ENCODE results near the gene RAB30.
A peak's percentile ranks its signal among the peaks of the same experiment; 100 is the strongest.

RAB30 gene

DNA sequence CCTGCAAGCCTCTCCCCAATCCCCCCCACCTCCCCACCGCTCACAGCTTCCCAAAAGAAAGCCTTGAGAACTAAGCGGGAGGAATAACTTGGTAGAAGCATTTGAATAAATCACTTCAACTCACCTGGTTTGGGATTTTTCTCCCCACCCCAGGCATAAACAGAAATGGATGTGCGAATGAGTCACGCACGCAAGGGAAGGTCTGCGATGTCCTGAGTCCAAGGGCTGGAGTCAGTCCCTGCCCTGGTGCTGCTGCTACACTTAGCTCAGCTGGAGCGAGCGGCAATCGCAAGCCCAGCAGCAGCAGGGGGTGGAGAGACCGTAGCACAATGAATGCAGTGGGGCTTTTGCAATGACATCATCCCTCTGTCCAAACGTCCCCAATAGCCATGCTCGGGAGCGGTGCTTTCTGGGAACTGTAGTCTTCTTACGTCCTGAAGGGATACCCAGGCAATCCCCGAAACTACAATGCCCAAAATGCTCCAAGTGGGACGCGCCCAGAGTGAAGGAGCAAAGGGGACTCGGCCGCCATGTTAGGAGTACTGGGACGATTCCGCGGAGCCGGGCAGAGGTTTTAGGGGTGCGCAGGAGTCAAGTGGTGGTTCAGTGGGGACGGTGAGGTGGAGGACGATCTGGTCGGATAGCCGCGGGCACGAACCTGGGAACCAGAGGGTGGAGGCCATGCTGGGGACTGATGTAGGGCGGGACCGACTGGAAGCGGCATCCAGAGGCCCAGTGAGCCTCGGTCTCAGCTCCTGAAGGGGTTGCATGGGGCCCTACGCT, at the start of gene RAB30:
Gene RAB30, minus strand, starts transcription at position 331 of the 783 bp plus-strand sequence. CDS start 74,581 bp downstream, outside the sequence.
- intact Hi-C loops (cut with micrococcal nuclease): loop anchor here (1.0 to 10.0 kb wide), 6 partner anchors 8 to 216 kb away; partner anchors contain the start of genes ANKRD42, CCDC90B, DDIAS and PCF11
- H3K27me3 Mint-ChIP-seq: peaks cover 24% of the 10 kb centered on the region

DNA sequence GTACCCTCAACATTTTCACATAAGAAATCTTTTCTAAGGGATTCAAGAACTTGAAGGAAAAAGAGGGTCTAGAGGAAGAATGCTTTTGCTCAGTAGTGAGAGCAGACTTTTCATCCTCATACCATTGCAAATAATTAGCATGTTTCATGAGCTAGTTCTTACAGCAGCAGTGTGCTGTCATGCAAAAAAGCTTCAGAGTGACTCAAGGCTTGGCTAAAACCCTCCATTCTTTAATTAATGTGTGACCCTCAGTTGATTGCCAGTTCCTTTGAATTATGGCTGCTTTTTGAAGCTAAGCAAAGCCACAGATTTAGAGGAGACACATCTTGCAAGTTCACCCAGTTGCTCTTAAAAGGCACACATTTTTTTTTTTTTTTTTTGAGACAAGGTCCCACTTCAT, 48.6 kb upstream of the RAB30 start:
- H3K4me1 Mint-ChIP-seq (ENCODE audit: low read depth): peaks cover 16% of the 10 kb centered on the region
- H3K36me3 Mint-ChIP-seq (ENCODE audit: low read depth): no peaks in the 10 kb centered on the region
- no peak overlapping the region for H3K27ac Mint-ChIP-seq
- H3K4me3 Mint-ChIP-seq: no peak overlapping the region
- no peaks in the 10 kb centered on the region for H3K27me3 Mint-ChIP-seq
- H3K9me3 Mint-ChIP-seq: no peaks in the 10 kb centered on the region
- intact Hi-C loops (cut with micrococcal nuclease): no loop called here

More for the DNA sequence above, at the start of gene RAB30:
- H3K27ac Mint-ChIP-seq: no peak within 1 kb of the TSS
- H3K4me3 Mint-ChIP-seq: no peak within 1 kb of the TSS
- H3K4me1 Mint-ChIP-seq (ENCODE audit: low read depth): peaks cover 48% of the 10 kb centered on the region
- no peaks in the 10 kb centered on the region for H3K9me3 Mint-ChIP-seq
- peaks cover 47% of the 10 kb centered on the region for H3K36me3 Mint-ChIP-seq (ENCODE audit: low read depth)

DNA sequence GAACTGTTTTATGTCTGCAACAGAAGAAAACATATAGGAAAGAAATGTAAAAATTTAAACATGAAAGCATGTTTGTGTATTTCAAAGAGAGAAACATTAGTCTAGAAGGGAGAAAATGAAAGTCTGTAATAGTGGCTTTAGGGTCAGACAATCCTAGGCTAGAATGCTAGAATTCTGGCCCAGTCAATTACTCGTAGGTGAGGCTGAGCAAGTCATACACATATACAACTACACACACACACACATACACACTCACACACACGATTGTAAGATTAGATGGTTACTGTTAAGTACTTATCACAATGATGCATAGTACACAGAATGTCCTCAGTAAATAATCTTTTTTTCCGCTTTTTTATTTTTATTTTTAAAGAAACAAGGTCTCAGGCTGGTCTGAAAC, 47.5 kb upstream of the RAB30 start:
- Mint-ChIP-seq H3K27ac (no peak overlapping the region), H3K36me3 (ENCODE audit: low read depth) (no peaks in the 10 kb centered on the region), H3K27me3 (no peaks in the 10 kb centered on the region), H3K4me1 (ENCODE audit: low read depth) (peaks cover 16% of the 10 kb centered on the region), H3K9me3 (no peaks in the 10 kb centered on the region), H3K4me3 (no peak overlapping the region)
- intact Hi-C loops (cut with micrococcal nuclease): no loop called here

DNA sequence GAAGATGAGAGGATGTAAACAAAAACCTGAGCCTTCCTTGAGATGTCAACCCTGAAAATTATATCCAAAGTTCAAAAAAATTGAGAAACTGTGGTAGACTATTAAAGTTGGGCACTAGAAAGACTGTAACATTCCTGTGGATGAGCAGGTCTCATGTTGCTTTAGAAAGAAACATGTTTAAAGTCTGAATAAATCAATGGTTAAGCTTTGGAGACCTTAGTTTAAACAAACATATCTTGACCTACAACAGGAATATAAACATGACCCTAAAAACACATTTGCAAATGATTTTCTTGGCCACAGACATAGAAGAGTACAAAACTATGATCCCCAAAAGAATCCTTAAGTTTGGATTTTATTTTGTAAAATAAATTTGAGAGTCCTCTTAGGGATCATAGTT, 47.1 kb upstream of the RAB30 start:
- Mint-ChIP-seq H3K9me3 (no peaks in the 10 kb centered on the region), H3K4me1 (ENCODE audit: low read depth) (peaks cover 16% of the 10 kb centered on the region), H3K27ac (no peak overlapping the region), H3K36me3 (ENCODE audit: low read depth) (no peaks in the 10 kb centered on the region), H3K4me3 (no peak overlapping the region), H3K27me3 (no peaks in the 10 kb centered on the region)
- intact Hi-C loops (cut with micrococcal nuclease): no loop called here

DNA sequence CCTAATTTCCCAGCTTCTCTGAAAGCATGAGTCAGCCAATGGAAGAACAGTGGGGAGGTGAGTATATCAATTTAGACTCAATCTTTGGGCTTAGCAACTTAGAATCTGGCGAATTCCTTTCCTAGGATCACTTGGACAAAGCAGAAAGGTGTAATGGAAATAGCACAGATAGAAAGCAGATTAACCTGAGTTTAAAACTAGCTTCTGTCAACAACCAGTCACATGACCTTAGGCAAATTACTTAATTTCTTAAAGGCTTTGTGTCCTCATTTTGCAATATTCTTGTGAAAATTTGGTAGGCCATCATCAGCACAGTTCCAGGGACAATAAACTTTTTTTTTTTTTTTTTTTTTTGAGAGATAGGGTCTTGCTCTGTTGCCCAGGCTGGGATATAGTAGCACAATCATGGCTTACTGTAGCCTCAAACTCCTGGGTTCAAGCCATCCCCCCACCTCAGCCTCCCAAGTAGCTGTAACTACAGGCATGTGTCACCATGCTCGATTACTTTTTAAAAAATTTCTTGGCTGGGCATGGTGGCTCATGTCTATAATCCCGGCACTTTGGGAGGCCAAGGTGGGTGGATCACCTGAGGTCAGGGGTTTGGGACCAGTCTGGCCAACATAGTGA, 44.4 kb upstream of the RAB30 start:
- intact Hi-C loops (cut with micrococcal nuclease): no loop called here
- H3K4me3 Mint-ChIP-seq: no peak overlapping the region
- no peaks in the 10 kb centered on the region for H3K27me3 Mint-ChIP-seq
- peak overlapping the region; percentile 84 for H3K27ac Mint-ChIP-seq
- peaks cover 6% of the 10 kb centered on the region for H3K4me1 Mint-ChIP-seq (ENCODE audit: low read depth)
- no peaks in the 10 kb centered on the region for H3K36me3 Mint-ChIP-seq (ENCODE audit: low read depth)
- H3K9me3 Mint-ChIP-seq: no peaks in the 10 kb centered on the region

GRCh38 chr11:83115551-83115950, 43.9 kb upstream of the RAB30 start:
- intact Hi-C loops (cut with micrococcal nuclease): no loop called here
- Mint-ChIP-seq H3K27me3 (no peaks in the 10 kb centered on the region), H3K27ac (no peak overlapping the region), H3K36me3 (ENCODE audit: low read depth) (no peaks in the 10 kb centered on the region), H3K4me3 (no peak overlapping the region), H3K9me3 (no peaks in the 10 kb centered on the region), H3K4me1 (ENCODE audit: low read depth) (peaks cover 6% of the 10 kb centered on the region)

DNA sequence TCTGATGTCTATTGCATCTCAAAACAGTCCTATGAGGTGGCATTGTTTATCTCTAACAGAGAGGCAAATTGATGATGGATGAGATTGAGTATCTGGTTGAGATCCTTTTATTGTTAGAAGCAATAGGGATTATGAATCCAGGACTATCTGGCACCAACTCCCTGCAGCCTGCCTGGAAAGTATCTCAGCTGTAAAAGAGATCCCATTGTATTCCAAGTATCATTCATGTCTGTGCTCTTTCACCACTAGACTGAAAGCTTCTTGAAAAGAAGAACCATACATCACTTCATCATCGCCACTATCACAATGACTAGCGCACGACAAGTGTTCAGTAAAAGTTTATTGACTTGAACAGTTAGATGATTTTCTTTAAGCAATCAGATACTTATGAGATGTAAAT, 43.3 kb upstream of the RAB30 start:
- no peak overlapping the region for H3K27ac Mint-ChIP-seq
- no peaks in the 10 kb centered on the region for H3K36me3 Mint-ChIP-seq (ENCODE audit: low read depth)
- H3K27me3 Mint-ChIP-seq: no peaks in the 10 kb centered on the region
- H3K9me3 Mint-ChIP-seq: no peaks in the 10 kb centered on the region
- intact Hi-C loops (cut with micrococcal nuclease): no loop called here
- H3K4me3 Mint-ChIP-seq: no peak overlapping the region
- peaks cover 6% of the 10 kb centered on the region for H3K4me1 Mint-ChIP-seq (ENCODE audit: low read depth)

GRCh38 chr11:83112886-83113285, 41.2 kb upstream of the RAB30 start:
- Mint-ChIP-seq H3K4me1 (ENCODE audit: low read depth) (peaks cover 6% of the 10 kb centered on the region), H3K36me3 (ENCODE audit: low read depth) (no peaks in the 10 kb centered on the region), H3K9me3 (no peaks in the 10 kb centered on the region), H3K27ac (no peak overlapping the region), H3K27me3 (no peaks in the 10 kb centered on the region), H3K4me3 (no peak overlapping the region)
- intact Hi-C loops (cut with micrococcal nuclease): no loop called here

- H3K27me3 Mint-ChIP-seq: peaks cover 4% of the 10 kb centered on the region
- no peaks in the 10 kb centered on the region for H3K4me1 Mint-ChIP-seq (ENCODE audit: low read depth)
- intact Hi-C loops (cut with micrococcal nuclease): no loop called here
- no peaks in the 10 kb centered on the region for H3K9me3 Mint-ChIP-seq
- no peak overlapping the region for H3K27ac Mint-ChIP-seq
- no peak overlapping the region for H3K4me3 Mint-ChIP-seq
- H3K36me3 Mint-ChIP-seq (ENCODE audit: low read depth): no peaks in the 10 kb centered on the region
These were observed 33.5 kb upstream of the RAB30 start for GRCh38 chr11:83105168-83105567.

GRCh38 chr11:83102834-83103233, 31.1 kb upstream of the RAB30 start:
- no peaks in the 10 kb centered on the region for H3K9me3 Mint-ChIP-seq
- intact Hi-C loops (cut with micrococcal nuclease): no loop called here
- no peak overlapping the region for H3K4me3 Mint-ChIP-seq
- no peaks in the 10 kb centered on the region for H3K4me1 Mint-ChIP-seq (ENCODE audit: low read depth)
- H3K36me3 Mint-ChIP-seq (ENCODE audit: low read depth): no peaks in the 10 kb centered on the region
- peaks cover 4% of the 10 kb centered on the region for H3K27me3 Mint-ChIP-seq
- H3K27ac Mint-ChIP-seq: no peak overlapping the region

GRCh38 chr11:83097429-83098075, 25.9 kb upstream of the RAB30 start:
- intact Hi-C loops (cut with micrococcal nuclease): no loop called here
- H3K4me1 Mint-ChIP-seq (ENCODE audit: low read depth): no peaks in the 10 kb centered on the region
- H3K36me3 Mint-ChIP-seq (ENCODE audit: low read depth): no peaks in the 10 kb centered on the region
- no peak overlapping the region for H3K27ac Mint-ChIP-seq
- peaks cover 2% of the 10 kb centered on the region for H3K27me3 Mint-ChIP-seq
- H3K9me3 Mint-ChIP-seq: no peaks in the 10 kb centered on the region
- no peak overlapping the region for H3K4me3 Mint-ChIP-seq

DNA sequence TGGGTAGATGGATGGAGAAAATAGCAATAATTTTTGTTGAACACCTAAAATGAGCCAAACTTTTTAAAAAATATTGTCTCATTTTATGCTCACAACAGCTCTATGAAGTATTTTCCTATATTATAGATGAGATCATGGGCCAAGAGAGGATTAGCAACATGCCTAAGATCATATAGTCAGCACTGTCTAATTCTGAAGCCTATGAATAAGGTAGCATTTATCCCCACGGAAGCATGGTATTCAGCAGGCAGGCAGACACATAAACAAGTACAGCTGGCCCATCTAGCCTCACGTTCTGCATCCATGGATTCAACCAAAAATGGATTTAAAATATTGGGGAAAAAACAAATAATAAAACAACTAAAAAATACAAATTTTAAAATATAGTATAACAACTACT, 21.9 kb upstream of the RAB30 start:
- no peaks in the 10 kb centered on the region for H3K9me3 Mint-ChIP-seq
- H3K27ac Mint-ChIP-seq: no peak overlapping the region
- H3K4me1 Mint-ChIP-seq (ENCODE audit: low read depth): no peaks in the 10 kb centered on the region
- H3K4me3 Mint-ChIP-seq: no peak overlapping the region
- intact Hi-C loops (cut with micrococcal nuclease): no loop called here
- H3K27me3 Mint-ChIP-seq: peaks cover 5% of the 10 kb centered on the region
- H3K36me3 Mint-ChIP-seq (ENCODE audit: low read depth): no peaks in the 10 kb centered on the region

GRCh38 chr11:83092488-83093384, 21.0 kb upstream of the RAB30 start:
- intact Hi-C loops (cut with micrococcal nuclease): no loop called here
- H3K27ac Mint-ChIP-seq: no peak overlapping the region
- no peak overlapping the region for H3K4me3 Mint-ChIP-seq
- H3K4me1 Mint-ChIP-seq (ENCODE audit: low read depth): no peaks in the 10 kb centered on the region
- H3K9me3 Mint-ChIP-seq: no peaks in the 10 kb centered on the region
- no peaks in the 10 kb centered on the region for H3K36me3 Mint-ChIP-seq (ENCODE audit: low read depth)
- peaks cover 5% of the 10 kb centered on the region for H3K27me3 Mint-ChIP-seq

Measured in dendritic cell treated with granulocyte-macrophage colony-stimulating factor and Interleukin-4, amounts not matched to agents 40 ng/mL and 50 ng/mL, for 4 days (primary cell).